Adrenal gland (tissue), 5 donors: Measurements from ENCODE around the gene SCYGR3.

Source experiments
- POLR2A ChIP-seq, 2 donors: fragments of 450-650 bp; IDR thresholded peaks; one replicate each; pipeline ENCODE4 v1.6.1; 2017; ENCODE audit warnings: antibody characterized with exemption in 2 of 2, mild to moderate bottlenecking in 2 of 2, moderate library complexity in 1 of 2
- TF ChIP-seq, protein P1 (sequence below), 6 experiments: fragments of 450-650 bp in 4 of 6; fragments of 200-600 bp in 2 of 6; sonication (generic) in 1 of 6; IDR thresholded peaks; 1 replicate in 5 of 6; 2 replicates in 1 of 6; pipeline versions ENCODE4 v1.5.1 to v1.8.0; 2016 to 2021; ENCODE audit warnings: antibody characterized with exemption in 6 of 6, mild to moderate bottlenecking in 2 of 6, moderate library complexity in 1 of 6
- donor health status: DM: no; HTN: no; CAD: no.

DNA sequence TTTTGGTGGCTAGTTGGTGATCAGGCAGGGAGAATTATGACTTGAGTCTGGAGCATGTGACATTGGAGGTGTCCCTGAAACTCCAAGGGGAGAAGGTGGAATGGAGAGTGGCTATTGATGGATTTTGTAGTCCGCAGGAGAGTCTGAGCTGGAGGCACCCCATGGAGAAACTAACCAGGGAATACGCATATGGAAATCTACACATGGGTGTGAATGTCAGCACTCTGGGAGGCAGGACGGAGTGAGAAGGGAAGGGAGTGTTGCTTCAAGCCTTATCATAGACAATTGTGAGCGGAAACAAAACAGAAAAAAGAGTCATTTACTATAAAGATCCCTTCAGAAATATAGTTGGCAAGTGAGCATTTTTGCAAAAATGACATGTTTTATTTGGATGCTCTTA, 2.0 kb upstream of the SCYGR3 start:
- TF ChIP-seq, protein P1, sequence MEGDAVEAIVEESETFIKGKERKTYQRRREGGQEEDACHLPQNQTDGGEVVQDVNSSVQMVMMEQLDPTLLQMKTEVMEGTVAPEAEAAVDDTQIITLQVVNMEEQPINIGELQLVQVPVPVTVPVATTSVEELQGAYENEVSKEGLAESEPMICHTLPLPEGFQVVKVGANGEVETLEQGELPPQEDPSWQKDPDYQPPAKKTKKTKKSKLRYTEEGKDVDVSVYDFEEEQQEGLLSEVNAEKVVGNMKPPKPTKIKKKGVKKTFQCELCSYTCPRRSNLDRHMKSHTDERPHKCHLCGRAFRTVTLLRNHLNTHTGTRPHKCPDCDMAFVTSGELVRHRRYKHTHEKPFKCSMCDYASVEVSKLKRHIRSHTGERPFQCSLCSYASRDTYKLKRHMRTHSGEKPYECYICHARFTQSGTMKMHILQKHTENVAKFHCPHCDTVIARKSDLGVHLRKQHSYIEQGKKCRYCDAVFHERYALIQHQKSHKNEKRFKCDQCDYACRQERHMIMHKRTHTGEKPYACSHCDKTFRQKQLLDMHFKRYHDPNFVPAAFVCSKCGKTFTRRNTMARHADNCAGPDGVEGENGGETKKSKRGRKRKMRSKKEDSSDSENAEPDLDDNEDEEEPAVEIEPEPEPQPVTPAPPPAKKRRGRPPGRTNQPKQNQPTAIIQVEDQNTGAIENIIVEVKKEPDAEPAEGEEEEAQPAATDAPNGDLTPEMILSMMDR (IDR thresholded peaks at IDR 0.05): no peak
- TF ChIP-seq POLR2A (IDR thresholded peaks at IDR 0.05): no peak
